ENCODE results near the gene TBC1D20.

DNA sequence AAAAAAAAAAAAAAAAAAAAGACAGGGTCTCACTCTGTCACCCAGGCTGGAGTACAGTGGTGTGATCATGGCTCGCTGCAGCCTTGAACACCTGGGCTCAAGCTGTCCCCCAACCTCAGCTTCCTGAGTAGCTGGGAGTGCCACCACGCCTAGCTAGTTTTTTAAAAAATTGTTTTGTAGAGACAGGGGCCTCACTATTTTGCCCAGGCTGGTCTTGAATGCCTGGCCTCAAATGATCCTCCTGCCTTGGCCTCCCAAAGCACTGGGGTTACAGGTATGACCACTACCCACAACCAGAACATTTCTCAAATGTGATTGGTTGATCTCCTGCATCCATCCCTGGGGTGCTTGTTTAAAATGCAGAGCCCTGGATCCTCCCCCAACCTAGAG lies 59.8 kb downstream of the TBC1D20 start:
- TF ChIP-seq POLR2A (IDR thresholded peaks at IDR 0.05) = no peak
- TF ChIP-seq, protein P1, sequence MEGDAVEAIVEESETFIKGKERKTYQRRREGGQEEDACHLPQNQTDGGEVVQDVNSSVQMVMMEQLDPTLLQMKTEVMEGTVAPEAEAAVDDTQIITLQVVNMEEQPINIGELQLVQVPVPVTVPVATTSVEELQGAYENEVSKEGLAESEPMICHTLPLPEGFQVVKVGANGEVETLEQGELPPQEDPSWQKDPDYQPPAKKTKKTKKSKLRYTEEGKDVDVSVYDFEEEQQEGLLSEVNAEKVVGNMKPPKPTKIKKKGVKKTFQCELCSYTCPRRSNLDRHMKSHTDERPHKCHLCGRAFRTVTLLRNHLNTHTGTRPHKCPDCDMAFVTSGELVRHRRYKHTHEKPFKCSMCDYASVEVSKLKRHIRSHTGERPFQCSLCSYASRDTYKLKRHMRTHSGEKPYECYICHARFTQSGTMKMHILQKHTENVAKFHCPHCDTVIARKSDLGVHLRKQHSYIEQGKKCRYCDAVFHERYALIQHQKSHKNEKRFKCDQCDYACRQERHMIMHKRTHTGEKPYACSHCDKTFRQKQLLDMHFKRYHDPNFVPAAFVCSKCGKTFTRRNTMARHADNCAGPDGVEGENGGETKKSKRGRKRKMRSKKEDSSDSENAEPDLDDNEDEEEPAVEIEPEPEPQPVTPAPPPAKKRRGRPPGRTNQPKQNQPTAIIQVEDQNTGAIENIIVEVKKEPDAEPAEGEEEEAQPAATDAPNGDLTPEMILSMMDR (IDR thresholded peaks at IDR 0.05) = no peak

Measured in prostate gland (tissue), 2 donors.